HepG2 (cell line): ENCODE measurements around the gene MMP7.

Source experiments
- CREM ChIP-seq, 2 experiments: sonication (generic) in 1 of 2; formaldehyde crosslinking in 1 of 2; IDR thresholded peaks; 2 replicates each; pipeline versions ENCODE4 v1.4.0 to v1.6.1; 2016 to 2020; ENCODE audit warnings: antibody characterized with exemption in 1 of 2, mild to moderate bottlenecking in 1 of 2, missing genetic modification reagents in 1 of 2
- ELF1 ChIP-seq: sonication (generic); formaldehyde crosslinking; IDR thresholded peaks from 2 replicates; pipeline ENCODE4 v1.4.0; 2020; ENCODE audit warnings: missing genetic modification reagents
- ETS1 ChIP-seq: sonication (generic); formaldehyde crosslinking; IDR thresholded peaks from 2 replicates; pipeline ENCODE4 v1.4.0; 2020; ENCODE audit warnings: missing genetic modification reagents
- FOXJ3 ChIP-seq: sonication (generic); formaldehyde crosslinking; IDR thresholded peaks from 2 replicates; pipeline ENCODE4 v1.4.0; 2020; ENCODE audit warnings: missing genetic modification reagents, mild to moderate bottlenecking, borderline replicate concordance
- GABPB1 ChIP-seq: IDR thresholded peaks from 2 replicates; pipeline ENCODE4 v1.6.1; 2016; ENCODE audit warnings: mild to moderate bottlenecking, missing genetic modification reagents, moderate library complexity, missing compliant biosample characterization
- MAFG ChIP-seq: sonication (generic); formaldehyde crosslinking; IDR thresholded peaks from 2 replicates; pipeline ENCODE4 v1.5.1; 2020; ENCODE audit warnings: mild to moderate bottlenecking, missing genetic modification reagents
- POLR2A ChIP-seq, 2 experiments: IDR thresholded peaks; 2 replicates each; pipeline ENCODE4 v1.6.1; 2011; ENCODE audit warnings: low read depth in 2 of 2, low read length in 2 of 2, mild to moderate bottlenecking in 1 of 2, moderate library complexity in 1 of 2; ENCODE audit not compliant: insufficient read depth in 1 of 2
- POLR2AphosphoS5 ChIP-seq: IDR thresholded peaks from 2 replicates; pipeline ENCODE4 v1.6.1; 2012; ENCODE audit warnings: low read depth, low read length
- RARA ChIP-seq: IDR thresholded peaks from 2 replicates; pipeline ENCODE4 v1.6.1; 2016; ENCODE audit warnings: missing genetic modification reagents, missing compliant biosample characterization
- SALL2 ChIP-seq: sonication (generic); formaldehyde crosslinking; IDR thresholded peaks from 2 replicates; pipeline ENCODE4 v1.8.1; 2023; ENCODE audit warnings: mild to moderate bottlenecking, missing genetic modification reagents, inconsistent platforms
- TF ChIP-seq, protein P1 (sequence below): sonication (generic); formaldehyde crosslinking; IDR thresholded peaks from 2 replicates; pipeline ENCODE4 v1.5.0; 2020; ENCODE audit warnings: mild to moderate bottlenecking, missing genetic modification reagents, moderate library complexity

DNA sequence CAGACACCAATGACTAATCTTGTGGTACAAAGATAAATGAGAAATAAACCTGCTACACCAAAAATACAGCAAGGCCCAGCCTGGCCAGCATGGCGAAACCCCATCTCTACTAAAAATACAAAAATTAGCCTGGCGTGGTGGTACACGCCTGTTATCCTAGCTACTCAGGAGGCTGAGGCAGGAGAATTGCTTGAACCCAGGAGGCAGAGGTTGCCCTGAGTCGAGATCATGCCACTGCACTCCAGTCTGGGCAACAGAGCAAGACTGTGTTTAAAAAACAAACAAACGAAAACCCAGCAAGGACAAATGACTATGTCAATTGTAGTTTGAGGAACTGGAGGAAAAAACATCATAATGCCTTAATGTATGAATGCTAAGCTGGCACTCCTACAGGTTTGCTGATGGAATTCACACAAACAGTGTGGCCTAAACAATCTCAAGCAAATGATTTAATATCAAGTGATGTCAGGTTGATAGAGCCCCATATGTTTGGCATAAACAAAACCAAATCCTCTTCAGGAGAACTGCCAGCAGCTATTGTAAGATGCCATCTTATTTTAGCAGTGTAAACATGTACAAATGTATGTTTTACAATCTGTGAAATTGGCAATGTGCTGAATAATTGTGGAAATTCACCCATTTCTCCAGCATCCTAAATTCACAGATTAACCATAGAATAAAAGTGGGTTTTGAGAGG is 20.0 kb downstream of the MMP7 start:
- TF ChIP-seq ETS1 (CRISPR knock-in tag) (no peak), SALL2 (no peak), FOXJ3 (no peak), POLR2AphosphoS5 (no peak), GABPB1 (CRISPR knock-in tag) (no peak), RARA (CRISPR knock-in tag) (no peak), POLR2A (IDR thresholded peaks at IDR 0.05; ENCODE audit: insufficient read depth in 1 of 2, low read depth in 2 of 2, low read length in 2 of 2) (no peak), ELF1 (no peak), MAFG (CRISPR knock-in tag) (no peak), CREM (IDR thresholded peaks at IDR 0.05) (no peak), CREM (CRISPR knock-in tag; IDR thresholded peaks at IDR 0.05) (no peak)
- TF ChIP-seq, protein P1, sequence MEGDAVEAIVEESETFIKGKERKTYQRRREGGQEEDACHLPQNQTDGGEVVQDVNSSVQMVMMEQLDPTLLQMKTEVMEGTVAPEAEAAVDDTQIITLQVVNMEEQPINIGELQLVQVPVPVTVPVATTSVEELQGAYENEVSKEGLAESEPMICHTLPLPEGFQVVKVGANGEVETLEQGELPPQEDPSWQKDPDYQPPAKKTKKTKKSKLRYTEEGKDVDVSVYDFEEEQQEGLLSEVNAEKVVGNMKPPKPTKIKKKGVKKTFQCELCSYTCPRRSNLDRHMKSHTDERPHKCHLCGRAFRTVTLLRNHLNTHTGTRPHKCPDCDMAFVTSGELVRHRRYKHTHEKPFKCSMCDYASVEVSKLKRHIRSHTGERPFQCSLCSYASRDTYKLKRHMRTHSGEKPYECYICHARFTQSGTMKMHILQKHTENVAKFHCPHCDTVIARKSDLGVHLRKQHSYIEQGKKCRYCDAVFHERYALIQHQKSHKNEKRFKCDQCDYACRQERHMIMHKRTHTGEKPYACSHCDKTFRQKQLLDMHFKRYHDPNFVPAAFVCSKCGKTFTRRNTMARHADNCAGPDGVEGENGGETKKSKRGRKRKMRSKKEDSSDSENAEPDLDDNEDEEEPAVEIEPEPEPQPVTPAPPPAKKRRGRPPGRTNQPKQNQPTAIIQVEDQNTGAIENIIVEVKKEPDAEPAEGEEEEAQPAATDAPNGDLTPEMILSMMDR: no peak
